Loucy (cell line): Measurements from ENCODE around the gene WASHC3.

Experiments used
- CTCF ChIP-seq: fragments of 200-600 bp; sonication (generic); conservative IDR thresholded peaks from 2 replicates; pipeline ENCODE4 v1.5.1; 2014; ENCODE audit warnings: mild to moderate bottlenecking, antibody characterized with exemption, low read length
- EZH2phosphoT487 ChIP-seq: fragments of 200-600 bp; IDR thresholded peaks from 2 replicates; pipeline ENCODE4 v1.6.1; 2018; ENCODE audit warnings: antibody characterized with exemption, mild to moderate bottlenecking, moderate library complexity, borderline replicate concordance

GRCh38 chr12:101982307-101982706, 79.5 kb downstream of the WASHC3 start:
- no peak for TF ChIP-seq CTCF
- TF ChIP-seq EZH2phosphoT487, result no peak
